NCI-H524 treated with DMSO at 0.1 percent for 48 hours (cell line): ENCODE results near the gene OVAAL.

Experiments
- DNase-seq: peaks from one replicate; lab custom pipeline; 2025; lab: John Stamatoyannopoulos, UW

OVAAL gene

DNA sequence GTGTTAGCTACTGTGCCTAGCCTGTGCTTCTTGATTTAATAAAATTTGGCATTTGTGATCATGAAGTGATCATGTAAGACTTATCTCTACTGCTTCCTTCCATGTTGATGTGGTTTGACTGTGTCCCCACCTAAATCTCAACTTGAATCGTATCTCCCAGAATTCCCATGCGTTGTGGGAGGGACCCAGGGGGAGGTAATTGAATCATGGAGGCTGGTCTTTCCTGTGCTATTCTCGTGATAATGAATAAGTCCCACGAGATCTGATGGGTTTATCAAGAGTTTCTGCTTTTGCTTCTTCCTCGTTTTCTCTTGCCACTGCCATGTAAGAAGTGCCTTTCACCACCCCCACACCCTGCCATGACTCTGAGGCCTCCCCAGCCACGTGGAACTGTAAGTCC is at the start of gene OVAAL:
TSS of gene OVAAL (plus strand) at position 301 of the 400 bp plus-strand sequence.
- no peak for DNase-seq

GRCh38 chr1:180510882-180511281 is 47.9 kb upstream of the OVAAL start:
- DNase-seq = no peak

DNA sequence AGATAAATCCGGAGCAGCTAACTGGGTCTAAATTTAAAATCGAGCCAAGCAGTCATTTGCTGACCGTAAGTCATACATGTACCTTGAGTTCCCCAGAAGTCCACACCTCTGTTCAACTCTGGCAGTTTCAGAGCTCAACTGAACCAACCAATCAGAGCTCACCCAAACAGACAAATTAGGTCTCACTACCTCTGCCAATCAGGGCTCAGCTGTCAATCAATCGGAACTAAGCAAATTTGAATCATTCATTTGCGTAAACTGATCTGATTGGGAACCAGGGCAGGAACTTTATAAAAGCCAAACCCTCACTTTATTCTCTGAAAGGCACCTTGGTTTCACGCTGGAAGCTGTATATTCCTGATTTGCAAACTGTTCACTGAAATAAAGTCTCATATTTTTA is 45.2 kb upstream of the OVAAL start:
- DNase-seq = no peak

DNA sequence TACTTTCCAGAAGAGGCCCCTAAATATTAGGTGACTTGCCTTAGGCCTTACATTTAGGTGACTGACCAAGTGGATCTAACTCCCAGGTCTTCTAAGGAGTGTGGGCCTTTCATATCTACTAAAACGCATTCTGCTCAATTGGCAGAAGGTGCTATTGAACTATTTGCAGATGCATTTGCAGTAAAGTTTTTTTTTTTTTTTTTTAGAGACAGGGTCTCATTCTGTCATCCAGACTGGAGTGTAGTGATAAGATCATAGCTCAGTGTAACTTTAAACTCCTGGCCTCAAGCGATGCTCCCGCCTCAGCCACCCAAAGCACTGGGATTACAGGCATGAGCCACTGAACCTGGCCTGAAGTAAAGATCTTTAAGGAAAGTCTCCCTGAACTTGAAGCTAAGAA is 43.4 kb upstream of the OVAAL start:
- DNase-seq = no peak

DNA sequence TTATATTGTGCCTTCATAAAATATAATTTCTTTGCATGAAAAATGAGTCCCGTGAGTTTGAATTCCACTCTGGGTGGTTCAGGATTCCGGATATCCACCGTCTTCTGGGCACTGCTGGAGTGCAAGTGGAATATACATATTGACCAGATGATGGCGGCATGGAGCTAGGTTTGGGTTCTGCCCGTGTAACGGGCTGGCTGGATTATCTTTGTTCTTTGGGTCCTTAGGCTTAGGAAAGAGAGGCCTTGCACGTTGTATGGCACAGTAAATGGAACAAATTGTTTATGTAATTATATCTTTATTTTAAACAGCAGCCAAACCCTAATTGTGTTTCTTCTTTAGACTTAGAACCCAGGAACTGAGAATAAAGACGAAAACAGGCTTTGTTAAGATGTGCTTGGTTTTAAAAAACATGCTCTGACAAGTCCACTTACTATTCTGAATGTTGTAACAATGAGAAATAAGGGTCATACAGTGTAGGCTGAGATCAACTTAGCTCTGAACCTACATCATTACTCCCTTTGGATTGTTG is 42.8 kb upstream of the OVAAL start:
- DNase-seq = peak; percentile 51

DNA sequence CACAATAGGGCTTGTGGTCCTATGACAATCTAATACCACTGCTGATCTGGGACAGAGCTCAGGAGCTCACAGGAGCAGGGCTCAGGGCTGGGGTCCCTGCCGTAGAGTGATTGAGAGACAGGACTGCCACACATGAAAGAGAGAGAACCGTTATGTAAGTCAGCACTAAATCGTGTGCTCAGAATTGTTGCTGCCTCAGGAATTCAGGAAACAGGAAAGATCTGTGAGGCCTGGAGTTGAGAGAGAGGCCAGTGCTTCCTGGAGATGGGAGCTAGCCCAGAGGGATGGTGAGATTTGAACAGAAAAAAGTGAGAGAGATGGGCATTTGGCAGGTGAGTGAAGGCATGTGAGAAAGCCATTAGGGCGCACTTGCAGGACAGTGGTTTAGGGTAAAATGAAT is 38.9 kb upstream of the OVAAL start:
- DNase-seq = no peak

GRCh38 chr1:180521474-180522212 is 37.1 kb upstream of the OVAAL start:
- no peak for DNase-seq

DNA sequence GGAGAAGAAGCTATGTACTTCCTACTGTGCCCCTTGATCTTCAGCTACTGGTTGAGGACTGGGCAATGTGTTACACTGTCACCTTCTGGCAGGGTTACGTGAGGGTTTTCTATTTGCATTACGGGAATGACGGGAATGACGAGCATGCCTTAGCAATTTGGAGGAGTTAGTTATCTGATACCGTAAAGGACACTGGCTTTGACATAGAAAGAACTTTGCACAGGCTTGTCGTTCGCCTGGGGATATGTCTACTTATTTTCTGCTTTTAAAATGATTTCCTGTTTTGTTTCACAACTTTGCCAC is 36.6 kb upstream of the OVAAL start:
- no peak for DNase-seq

- DNase-seq = no peak
These were observed 34.4 kb upstream of the OVAAL start for GRCh38 chr1:180524160-180524914.

- DNase-seq = no peak
These were observed 33.6 kb upstream of the OVAAL start for GRCh38 chr1:180524915-180525714.

DNA sequence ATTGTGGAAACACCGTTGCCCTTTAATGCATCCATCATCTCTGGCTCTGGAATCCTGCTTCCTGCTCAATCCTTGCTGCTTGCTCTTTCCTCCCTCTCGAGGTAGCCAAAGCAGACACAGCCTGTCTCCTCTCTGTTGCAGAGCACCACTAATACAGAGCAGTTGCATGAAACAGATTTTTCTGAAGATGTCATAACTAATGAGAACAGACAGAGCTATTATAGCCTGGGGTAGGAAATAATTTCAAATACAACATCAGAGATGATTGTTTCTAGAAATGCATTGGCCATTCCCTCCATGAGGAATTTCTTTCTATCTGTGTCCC is 33.1 kb upstream of the OVAAL start:
- DNase-seq = no peak

- DNase-seq = no peak
These were observed 31.6 kb upstream of the OVAAL start for GRCh38 chr1:180527101-180527669.

- no peak for DNase-seq
These were observed 29.8 kb upstream of the OVAAL start for GRCh38 chr1:180528868-180529470.

DNA sequence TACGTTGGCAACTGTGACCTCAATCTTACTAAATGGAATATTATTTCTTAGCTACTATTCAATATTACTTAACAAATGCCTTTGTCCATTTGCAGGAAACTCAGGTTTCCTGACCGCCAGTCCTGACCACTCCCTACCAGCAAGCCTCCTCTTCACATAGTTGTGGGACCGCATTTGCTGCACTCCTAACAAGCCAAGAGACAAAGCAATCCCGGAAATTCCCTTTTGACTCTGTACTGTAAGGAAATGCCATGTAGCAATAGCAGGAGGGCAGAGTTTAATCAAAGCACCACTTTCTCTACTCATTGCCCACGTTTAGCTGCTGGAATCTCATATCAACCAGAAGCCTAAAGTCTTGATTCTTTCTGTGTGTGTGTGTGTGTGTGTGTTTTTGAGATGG is 28.3 kb upstream of the OVAAL start:
- no peak for DNase-seq

GRCh38 chr1:180532854-180533253 is 25.9 kb upstream of the OVAAL start:
- no peak for DNase-seq

GRCh38 chr1:180533266-180533987 is 25.3 kb upstream of the OVAAL start:
- DNase-seq = no peak

DNA sequence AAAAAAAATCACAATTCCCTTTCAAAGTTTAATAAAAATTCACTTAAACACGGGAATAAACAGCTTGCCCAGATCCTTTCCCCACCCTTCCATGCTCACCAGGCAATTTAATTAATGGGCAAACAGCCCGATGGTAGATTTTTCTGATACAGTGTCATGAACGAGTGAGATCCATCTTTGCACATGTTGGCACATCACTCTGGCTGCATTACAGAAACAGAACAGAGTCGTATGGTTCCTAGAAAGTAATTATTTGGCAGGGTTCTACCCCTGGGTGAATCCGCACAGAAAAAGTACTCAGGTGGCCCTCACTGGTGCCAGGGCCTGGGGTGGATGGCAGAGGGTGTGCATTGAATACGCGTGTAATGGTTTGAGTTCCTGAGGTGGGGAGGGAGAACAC is 24.6 kb upstream of the OVAAL start:
- no peak for DNase-seq

GRCh38 chr1:180535418-180535999 is 23.3 kb upstream of the OVAAL start:
- DNase-seq = no peak

DNA sequence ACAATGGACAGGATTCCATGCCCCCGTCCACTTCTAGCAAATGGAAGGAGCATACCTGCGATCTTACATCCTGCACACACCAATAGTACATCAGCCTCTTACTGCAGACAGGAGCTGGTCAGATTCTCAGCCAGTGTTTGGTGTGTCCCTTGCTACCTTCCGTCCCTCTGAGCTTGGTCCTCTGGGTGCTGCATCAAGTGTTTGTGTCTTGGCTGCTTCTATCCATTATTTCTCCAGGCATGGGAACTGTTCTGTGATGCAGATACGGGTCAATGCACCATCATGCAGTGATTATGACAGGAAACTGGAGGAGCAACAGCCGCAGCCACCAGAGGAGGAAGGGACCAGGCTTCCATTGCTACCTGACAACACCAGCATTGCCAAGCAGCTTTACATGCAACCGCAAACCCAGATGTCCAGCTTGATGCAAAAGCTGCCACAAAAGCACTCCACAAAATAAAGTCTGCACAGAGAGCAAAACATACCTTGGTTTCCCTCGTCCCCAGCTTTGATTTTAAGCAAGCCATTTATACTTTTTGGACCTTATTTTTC is 21.9 kb upstream of the OVAAL start:
- no peak for DNase-seq

DNA sequence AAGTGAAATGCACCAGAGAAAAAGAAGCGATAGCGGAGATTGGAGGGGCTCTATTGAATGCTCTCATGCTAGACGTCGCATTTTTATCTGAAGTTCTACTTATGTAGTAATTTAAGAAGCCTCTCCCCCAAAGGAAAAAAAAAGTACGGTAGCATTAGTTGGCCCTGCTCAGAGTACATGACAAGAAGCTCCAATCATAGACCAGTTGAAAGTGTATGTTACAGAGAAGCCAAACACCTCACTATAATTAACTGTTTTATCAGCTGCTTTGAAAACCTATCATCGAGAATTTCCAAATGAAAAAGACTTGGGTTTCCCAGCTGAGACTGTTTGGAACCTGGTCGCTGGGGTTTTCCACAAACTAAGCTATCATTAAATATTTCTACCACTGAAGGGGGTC is 19.6 kb upstream of the OVAAL start:
- no peak for DNase-seq
